Measurements from ENCODE around the gene RGS8.

Gene RGS8

DNA sequence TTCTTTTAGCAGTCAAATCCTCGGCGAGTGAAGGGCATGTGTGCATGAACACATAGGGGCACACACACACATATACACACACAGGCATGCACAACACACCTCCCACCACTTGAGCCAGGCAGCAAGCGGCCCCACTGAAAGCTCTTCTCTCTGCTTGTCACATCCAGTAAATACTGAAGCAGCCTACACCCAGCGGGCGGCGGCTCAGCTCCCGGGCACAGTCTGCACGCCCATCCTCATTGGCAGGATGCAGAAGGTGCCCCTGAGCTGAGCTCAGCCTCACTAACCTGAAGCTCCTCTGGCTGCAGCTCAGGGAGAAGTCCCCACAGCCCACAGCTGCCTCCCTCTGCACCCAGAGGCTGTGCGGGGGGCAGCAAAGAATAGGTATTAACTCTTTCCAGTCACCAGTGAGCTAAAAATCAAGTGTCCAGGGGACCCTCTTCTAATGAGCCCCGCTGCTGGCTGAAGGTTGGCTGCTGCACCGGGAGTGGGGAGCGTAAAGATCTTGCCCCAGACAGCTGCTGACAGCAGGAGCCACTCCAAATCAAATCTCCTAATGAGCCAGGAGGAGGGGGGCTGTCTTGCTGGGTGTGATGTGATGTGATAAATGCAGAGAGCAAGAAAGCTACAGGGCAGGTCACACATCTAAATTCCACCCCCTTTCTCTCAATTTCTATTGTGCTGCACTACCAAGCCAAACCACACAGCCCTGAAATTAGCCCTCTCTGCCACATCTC, 12.5 kb downstream of the RGS8 start:
- H3K27ac ChIP-seq: no peak overlapping the region
- TF ChIP-seq ZFX (IDR thresholded peaks at IDR 0.05): no peak
- TF ChIP-seq, protein P1, sequence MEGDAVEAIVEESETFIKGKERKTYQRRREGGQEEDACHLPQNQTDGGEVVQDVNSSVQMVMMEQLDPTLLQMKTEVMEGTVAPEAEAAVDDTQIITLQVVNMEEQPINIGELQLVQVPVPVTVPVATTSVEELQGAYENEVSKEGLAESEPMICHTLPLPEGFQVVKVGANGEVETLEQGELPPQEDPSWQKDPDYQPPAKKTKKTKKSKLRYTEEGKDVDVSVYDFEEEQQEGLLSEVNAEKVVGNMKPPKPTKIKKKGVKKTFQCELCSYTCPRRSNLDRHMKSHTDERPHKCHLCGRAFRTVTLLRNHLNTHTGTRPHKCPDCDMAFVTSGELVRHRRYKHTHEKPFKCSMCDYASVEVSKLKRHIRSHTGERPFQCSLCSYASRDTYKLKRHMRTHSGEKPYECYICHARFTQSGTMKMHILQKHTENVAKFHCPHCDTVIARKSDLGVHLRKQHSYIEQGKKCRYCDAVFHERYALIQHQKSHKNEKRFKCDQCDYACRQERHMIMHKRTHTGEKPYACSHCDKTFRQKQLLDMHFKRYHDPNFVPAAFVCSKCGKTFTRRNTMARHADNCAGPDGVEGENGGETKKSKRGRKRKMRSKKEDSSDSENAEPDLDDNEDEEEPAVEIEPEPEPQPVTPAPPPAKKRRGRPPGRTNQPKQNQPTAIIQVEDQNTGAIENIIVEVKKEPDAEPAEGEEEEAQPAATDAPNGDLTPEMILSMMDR (conservative IDR thresholded peaks at IDR 0.05): no peak

DNA sequence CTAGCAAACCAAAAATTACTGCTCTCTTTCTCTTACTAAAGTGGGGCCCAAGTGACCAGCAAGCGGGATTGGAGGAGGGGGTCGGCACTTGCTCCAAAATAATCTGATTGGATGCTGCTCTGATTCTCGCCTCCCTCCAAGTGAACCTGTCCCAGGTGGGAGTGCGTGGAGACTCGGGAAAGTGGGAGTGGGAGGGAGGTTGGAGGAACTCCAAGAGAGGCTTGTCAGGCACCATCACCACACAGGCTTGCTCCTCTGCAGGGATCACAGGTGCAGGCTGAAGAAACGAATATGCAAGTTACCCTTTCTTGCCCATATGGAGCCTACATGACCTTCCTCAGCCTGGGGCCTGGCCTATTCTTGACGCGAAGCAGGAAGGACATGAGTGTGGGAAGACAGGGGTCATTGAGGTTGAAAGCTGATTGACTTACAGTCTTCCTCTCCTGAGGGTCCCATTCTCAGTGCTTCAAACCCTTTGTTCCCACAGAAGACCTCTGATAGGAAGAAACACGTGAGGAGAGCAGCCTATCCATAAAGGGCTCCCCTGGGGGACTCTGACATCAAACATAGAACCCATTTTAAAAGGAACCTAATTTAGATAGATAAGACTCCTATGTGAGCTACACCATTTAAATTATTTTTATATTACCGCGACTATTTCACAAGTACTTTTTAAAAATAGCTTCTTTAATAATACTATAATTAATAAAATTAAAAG, 14.2 kb downstream of the RGS8 start:
- no peak overlapping the region for H3K27ac ChIP-seq
- no peak for TF ChIP-seq ZFX (IDR thresholded peaks at IDR 0.05)
- TF ChIP-seq, protein P1 (conservative IDR thresholded peaks at IDR 0.05): no peak

DNA sequence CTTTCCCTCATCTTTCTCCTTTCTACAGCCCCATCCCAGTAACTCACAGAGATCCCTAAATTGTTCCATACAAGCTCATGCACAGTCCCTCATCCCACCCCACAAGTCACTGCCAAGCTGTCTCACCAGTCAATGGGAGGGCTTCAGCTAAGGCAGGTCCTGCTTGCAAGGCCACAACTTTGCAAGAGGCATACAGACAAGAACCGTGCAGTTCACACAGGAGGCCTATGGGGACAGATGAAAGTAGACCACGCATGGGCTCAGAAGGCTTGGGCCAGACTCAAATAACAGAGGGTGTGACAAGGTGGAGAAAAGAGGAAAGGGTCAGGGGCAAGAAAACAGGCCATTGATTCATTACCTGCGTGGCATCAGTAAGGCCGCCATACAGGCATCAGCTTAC, 15.1 kb downstream of the RGS8 start:
- TF ChIP-seq ZFX (IDR thresholded peaks at IDR 0.05): no peak
- TF ChIP-seq, protein P1 (conservative IDR thresholded peaks at IDR 0.05): no peak

DNA sequence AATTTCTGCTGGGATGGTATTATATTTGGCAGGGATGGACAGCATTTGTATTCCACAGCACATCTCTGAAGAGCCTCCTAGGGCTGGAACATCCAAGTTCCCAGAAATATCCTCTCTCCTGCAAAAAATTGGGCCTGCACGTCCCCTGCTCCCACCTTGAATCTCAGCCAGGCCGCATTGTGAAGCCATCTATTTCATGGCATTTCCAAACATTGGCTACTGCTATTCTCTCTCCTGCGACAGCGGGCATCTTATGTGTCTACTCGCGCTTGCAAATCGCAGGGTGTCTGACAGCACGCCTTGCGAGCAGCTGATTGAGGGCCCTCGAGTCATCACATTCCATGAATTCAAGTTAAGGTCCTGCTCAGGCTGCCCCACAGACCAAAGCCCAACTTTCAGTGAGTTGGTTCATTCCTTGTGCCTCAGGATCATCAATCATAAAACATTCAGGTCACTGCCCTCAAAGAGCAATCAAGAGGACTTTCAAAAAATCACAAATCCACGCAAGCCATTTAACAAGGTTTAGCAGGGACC, 15.8 kb downstream of the RGS8 start:
- TF ChIP-seq ZFX (IDR thresholded peaks at IDR 0.05): no peak
- TF ChIP-seq, protein P1 (conservative IDR thresholded peaks at IDR 0.05): no peak
- no peak overlapping the region for H3K27ac ChIP-seq

More for the DNA sequence above, 15.1 kb downstream of the RGS8 start:
- H3K27ac ChIP-seq: no peak overlapping the region

DNA sequence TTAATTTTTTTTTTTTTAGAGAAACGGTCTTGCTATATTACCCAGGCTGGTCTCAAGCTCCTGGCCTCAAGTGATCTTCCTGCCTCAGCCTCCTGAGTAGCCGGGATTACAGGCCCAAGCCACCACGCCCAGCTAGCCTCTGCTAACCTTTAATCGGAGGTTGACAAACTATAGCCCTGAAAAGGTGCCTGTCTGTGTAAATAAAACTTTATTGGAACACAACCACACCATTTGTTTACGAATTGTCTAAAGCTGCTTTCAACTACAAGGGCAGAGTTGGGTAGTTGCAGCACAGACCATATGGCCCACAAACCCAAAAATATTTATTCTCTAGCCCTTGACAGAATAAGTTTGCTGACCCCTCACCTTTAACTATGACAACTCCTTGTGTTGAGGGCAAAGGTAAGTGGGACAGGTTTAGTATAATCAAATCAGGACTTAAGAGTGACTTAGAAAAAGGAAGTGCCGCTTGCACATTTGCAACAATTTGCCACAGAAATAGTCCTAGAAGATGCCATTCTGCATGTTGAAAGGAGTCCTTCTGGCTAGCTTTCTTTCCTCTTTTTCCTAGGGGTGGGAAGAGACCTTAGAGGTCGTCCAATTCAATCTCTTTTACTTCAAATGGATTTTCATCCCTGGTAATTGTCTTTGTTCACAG, 16.4 kb downstream of the RGS8 start:
- no peak overlapping the region for H3K27ac ChIP-seq
- TF ChIP-seq ZFX (IDR thresholded peaks at IDR 0.05): no peak
- TF ChIP-seq, protein P1 (conservative IDR thresholded peaks at IDR 0.05): no peak

DNA sequence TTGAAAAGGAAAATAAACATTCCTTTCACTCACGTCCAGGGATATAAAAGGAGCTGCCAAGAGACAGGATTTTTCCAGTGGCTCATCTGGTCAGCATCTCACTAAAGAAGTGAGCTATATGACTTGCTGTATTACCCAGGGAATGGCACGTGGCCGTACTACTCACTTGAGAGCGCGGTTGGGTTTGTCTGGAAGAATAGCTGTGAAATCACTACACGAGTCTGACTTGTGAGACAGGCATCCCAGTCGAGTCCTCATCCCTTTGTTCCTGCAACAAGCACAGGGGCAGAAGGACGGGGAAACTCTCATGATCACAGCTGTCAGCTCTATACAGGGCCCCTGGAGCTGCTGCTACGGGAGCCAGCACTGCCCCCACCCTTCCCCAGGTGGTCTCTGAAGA, 17.7 kb downstream of the RGS8 start:
- no peak for TF ChIP-seq ZFX (IDR thresholded peaks at IDR 0.05)
- TF ChIP-seq, protein P1 (conservative IDR thresholded peaks at IDR 0.05): no peak
- no peak overlapping the region for H3K27ac ChIP-seq

DNA sequence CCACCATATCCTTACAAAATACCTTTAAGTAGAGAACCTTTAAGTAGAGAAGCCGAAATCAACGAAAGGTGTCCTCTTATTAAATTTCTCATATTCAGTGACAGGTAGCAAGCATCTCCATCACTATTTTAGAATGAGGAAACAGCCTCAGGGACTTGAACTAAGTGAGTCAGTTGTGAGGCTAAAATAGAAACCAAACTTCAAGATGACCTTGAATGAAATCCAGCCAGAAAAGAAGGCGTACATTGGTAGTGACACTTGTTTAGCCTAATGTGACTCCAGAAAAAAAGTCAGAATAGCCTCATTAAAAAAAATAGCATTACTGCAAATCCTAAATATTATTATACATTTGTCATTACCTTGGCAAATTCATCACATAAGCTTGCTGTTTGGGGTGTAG, 20.1 kb downstream of the RGS8 start:
- TF ChIP-seq, protein P1 (conservative IDR thresholded peaks at IDR 0.05): no peak
- no peak for TF ChIP-seq ZFX (IDR thresholded peaks at IDR 0.05)

More for the DNA sequence above, 20.1 kb downstream of the RGS8 start:
- no peak overlapping the region for H3K27ac ChIP-seq
